ENCODE measurements around the gene AGRP. TPM values are rescaled to one million over a fixed set of nuclear protein-coding genes. Genes with fewer than 3 reads are reported as not detected.
A peak's percentile ranks its signal among the peaks of the same experiment; 100 is the strongest.
"Not testable (repeated sequence)": the region's sequence is repeated elsewhere in the genome, so short reads cannot be mapped to it uniquely, and the experiment has no call there.

Gene AGRP
- polyA plus RNA-seq, 4 donors = 0.10 TPM; not detected in 3

GRCh38 chr16:67514382-67514828 is 31.1 kb upstream of the AGRP start:
- no peaks in the 10 kb centered on the region for H3K27me3 ChIP-seq (ENCODE audit: control insufficient read depth in 3 of 3, insufficient read depth in 3 of 3, low read length in 3 of 3)
- 2 to 6% (median 6%) methylated on average over 8 of the region's 8 CpGs for WGBS, 3 donors
- FAIRE-seq = no peak
- no peaks in the 10 kb centered on the region for H3K9me3 ChIP-seq (ENCODE audit: control insufficient read depth in 2 of 2, insufficient read depth in 1 of 2, low read depth in 1 of 2, low read length in 1 of 2)
- no peaks in the 10 kb centered on the region for H3K36me3 ChIP-seq (ENCODE audit: control insufficient read depth in 3 of 3, insufficient read depth in 2 of 3, low read depth in 1 of 3, low read length in 3 of 3)
- no peak overlapping the region for H3K4me3 ChIP-seq (ENCODE audit: low read depth in 1 of 3, low read length in 3 of 3)
- peak; percentile 79 to 81 for DNase-seq
- no peak overlapping the region for H3K27ac ChIP-seq (ENCODE audit: low read depth in 1 of 3, low read length in 2 of 3)
- peaks cover 0 to 15% (median 3%) of the 10 kb centered on the region in 3 donors for H3K4me1 ChIP-seq (ENCODE audit: control insufficient read depth in 3 of 3, insufficient read depth in 2 of 3, low read depth in 1 of 3, low read length in 2 of 3)

GRCh38 chr16:67513892-67514291 is 30.5 kb upstream of the AGRP start:
- WGBS, 3 donors = 90 to 100% (median 95%) methylated on average over 1 of the region's 1 CpG
- not testable (repeated sequence) for DNase-seq; H3K27me3 ChIP-seq (ENCODE audit: control insufficient read depth in 3 of 3, insufficient read depth in 3 of 3, low read length in 3 of 3); H3K9me3 ChIP-seq (ENCODE audit: control insufficient read depth in 2 of 2, insufficient read depth in 1 of 2, low read depth in 1 of 2, low read length in 1 of 2); FAIRE-seq; H3K27ac ChIP-seq (ENCODE audit: low read depth in 1 of 3, low read length in 2 of 3); H3K4me3 ChIP-seq (ENCODE audit: low read depth in 1 of 3, low read length in 3 of 3); H3K36me3 ChIP-seq (ENCODE audit: control insufficient read depth in 3 of 3, insufficient read depth in 2 of 3, low read depth in 1 of 3, low read length in 3 of 3)
- peaks cover 0 to 14% (median 3%) of the 10 kb centered on the region in 3 donors for H3K4me1 ChIP-seq (ENCODE audit: control insufficient read depth in 3 of 3, insufficient read depth in 2 of 3, low read depth in 1 of 3, low read length in 2 of 3)

DNA sequence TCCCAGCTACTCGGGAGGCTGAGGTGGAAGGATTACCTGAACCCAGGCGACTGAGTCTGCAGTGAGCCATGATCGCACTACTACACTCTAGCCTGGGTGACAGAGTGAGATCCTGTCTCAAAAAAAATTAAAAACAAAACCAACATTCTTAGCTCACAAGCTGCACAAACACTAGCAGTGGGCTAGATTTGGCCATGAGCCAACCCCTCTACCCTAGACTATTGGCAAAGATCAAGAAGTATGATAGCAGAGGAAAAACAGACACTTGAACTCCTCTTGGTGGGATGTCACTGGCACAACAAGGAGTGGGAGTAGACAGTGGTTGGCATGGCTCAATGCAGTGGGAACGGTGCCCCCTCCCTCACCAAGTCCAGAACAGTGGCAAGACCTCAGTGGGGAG is 25.7 kb upstream of the AGRP start:
- Histone ChIP-seq H3K36me3 (ENCODE audit: control insufficient read depth in 3 of 3, insufficient read depth in 2 of 3, low read depth in 1 of 3, low read length in 3 of 3) (no peaks in the 10 kb centered on the region), H3K27me3 (ENCODE audit: control insufficient read depth in 3 of 3, insufficient read depth in 3 of 3, low read length in 3 of 3) (no peaks in the 10 kb centered on the region), H3K4me1 (ENCODE audit: control insufficient read depth in 3 of 3, insufficient read depth in 2 of 3, low read depth in 1 of 3, low read length in 2 of 3) (no peaks in the 10 kb centered on the region), H3K9me3 (ENCODE audit: control insufficient read depth in 2 of 2, insufficient read depth in 1 of 2, low read depth in 1 of 2, low read length in 1 of 2) (no peaks in the 10 kb centered on the region), H3K4me3 (ENCODE audit: low read depth in 1 of 3, low read length in 3 of 3) (no peak overlapping the region), H3K27ac (ENCODE audit: low read depth in 1 of 3, low read length in 2 of 3) (no peak overlapping the region)
- no peak for FAIRE-seq
- WGBS, 3 donors = 75 to 88% (median 84%) methylated on average over 4 of the region's 4 CpGs
- no peak for DNase-seq

- Histone ChIP-seq H3K27ac (ENCODE audit: low read depth in 1 of 3, low read length in 2 of 3) (no peak overlapping the region), H3K4me3 (ENCODE audit: low read depth in 1 of 3, low read length in 3 of 3) (no peak overlapping the region), H3K9me3 (ENCODE audit: control insufficient read depth in 2 of 2, insufficient read depth in 1 of 2, low read depth in 1 of 2, low read length in 1 of 2) (no peaks in the 10 kb centered on the region), H3K4me1 (ENCODE audit: control insufficient read depth in 3 of 3, insufficient read depth in 2 of 3, low read depth in 1 of 3, low read length in 2 of 3) (no peaks in the 10 kb centered on the region), H3K36me3 (ENCODE audit: control insufficient read depth in 3 of 3, insufficient read depth in 2 of 3, low read depth in 1 of 3, low read length in 3 of 3) (no peaks in the 10 kb centered on the region), H3K27me3 (ENCODE audit: control insufficient read depth in 3 of 3, insufficient read depth in 3 of 3, low read length in 3 of 3) (no peaks in the 10 kb centered on the region)
- no peak for DNase-seq
- 65 to 83% (median 77%) methylated on average over 8 of the region's 8 CpGs for whole genome bisulfite sequencing, 3 donors
- FAIRE-seq = no peak
Observed at GRCh38 chr16:67506468-67506867, 23.1 kb upstream of the AGRP start.

- no peak for FAIRE-seq
- WGBS, 3 donors = 64 to 79% (median 73%) methylated on average over 9 of the region's 9 CpGs
- H3K27me3 ChIP-seq (ENCODE audit: control insufficient read depth in 3 of 3, insufficient read depth in 3 of 3, low read length in 3 of 3) = no peaks in the 10 kb centered on the region
- DNase-seq = peak in 1 of 2 donors; percentile 24
- peak overlapping the region in 1 of 3 donors; percentile 12 for H3K27ac ChIP-seq (ENCODE audit: low read depth in 1 of 3, low read length in 2 of 3)
- H3K4me1 ChIP-seq (ENCODE audit: control insufficient read depth in 3 of 3, insufficient read depth in 2 of 3, low read depth in 1 of 3, low read length in 2 of 3) = no peaks in the 10 kb centered on the region
- no peaks in the 10 kb centered on the region for H3K9me3 ChIP-seq (ENCODE audit: control insufficient read depth in 2 of 2, insufficient read depth in 1 of 2, low read depth in 1 of 2, low read length in 1 of 2)
- no peak overlapping the region for H3K4me3 ChIP-seq (ENCODE audit: low read depth in 1 of 3, low read length in 3 of 3)
- H3K36me3 ChIP-seq (ENCODE audit: control insufficient read depth in 3 of 3, insufficient read depth in 2 of 3, low read depth in 1 of 3, low read length in 3 of 3) = no peaks in the 10 kb centered on the region
Observed at GRCh38 chr16:67504031-67505021, 21.0 kb upstream of the AGRP start.

GRCh38 chr16:67499106-67499505 is 15.8 kb upstream of the AGRP start:
- H3K27ac ChIP-seq (ENCODE audit: low read depth in 1 of 3, low read length in 2 of 3) = no peak overlapping the region
- no peaks in the 10 kb centered on the region for H3K4me1 ChIP-seq (ENCODE audit: control insufficient read depth in 3 of 3, insufficient read depth in 2 of 3, low read depth in 1 of 3, low read length in 2 of 3)
- H3K27me3 ChIP-seq (ENCODE audit: control insufficient read depth in 3 of 3, insufficient read depth in 3 of 3, low read length in 3 of 3) = no peaks in the 10 kb centered on the region
- H3K4me3 ChIP-seq (ENCODE audit: low read depth in 1 of 3, low read length in 3 of 3) = no peak overlapping the region
- H3K36me3 ChIP-seq (ENCODE audit: control insufficient read depth in 3 of 3, insufficient read depth in 2 of 3, low read depth in 1 of 3, low read length in 3 of 3) = peaks cover 0 to 4% (median 0%) of the 10 kb centered on the region in 3 donors
- DNase-seq = no peak
- no peaks in the 10 kb centered on the region for H3K9me3 ChIP-seq (ENCODE audit: control insufficient read depth in 2 of 2, insufficient read depth in 1 of 2, low read depth in 1 of 2, low read length in 1 of 2)
- WGBS, 3 donors = 81 to 90% (median 83%) methylated on average over 4 of the region's 4 CpGs
- FAIRE-seq = no peak

GRCh38 chr16:67490335-67491096 is 7.2 kb upstream of the AGRP start:
- H3K9me3 ChIP-seq (ENCODE audit: control insufficient read depth in 2 of 2, insufficient read depth in 1 of 2, low read depth in 1 of 2, low read length in 1 of 2) = no peaks in the 10 kb centered on the region
- no peak overlapping the region for H3K4me3 ChIP-seq (ENCODE audit: low read depth in 1 of 3, low read length in 3 of 3)
- peaks cover 0 to 8% (median 2%) of the 10 kb centered on the region in 3 donors for H3K4me1 ChIP-seq (ENCODE audit: control insufficient read depth in 3 of 3, insufficient read depth in 2 of 3, low read depth in 1 of 3, low read length in 2 of 3)
- H3K27ac ChIP-seq (ENCODE audit: low read depth in 1 of 3, low read length in 2 of 3) = no peak overlapping the region
- WGBS, 3 donors = 82 to 89% (median 89%) methylated on average over 8 of the region's 8 CpGs
- DNase-seq (no peak), FAIRE-seq (no peak)
- H3K27me3 ChIP-seq (ENCODE audit: control insufficient read depth in 3 of 3, insufficient read depth in 3 of 3, low read length in 3 of 3) = no peaks in the 10 kb centered on the region
- peaks cover 0 to 4% (median 0%) of the 10 kb centered on the region in 3 donors for H3K36me3 ChIP-seq (ENCODE audit: control insufficient read depth in 3 of 3, insufficient read depth in 2 of 3, low read depth in 1 of 3, low read length in 3 of 3)

- 45 to 57% (median 52%) methylated on average over 4 of the region's 4 CpGs for WGBS, 3 donors
- H3K9me3 ChIP-seq (ENCODE audit: control insufficient read depth in 2 of 2, insufficient read depth in 1 of 2, low read depth in 1 of 2, low read length in 1 of 2) = no peaks in the 10 kb centered on the region
- no peak for FAIRE-seq
- DNase-seq = no peak
- H3K4me3 ChIP-seq (ENCODE audit: low read depth in 1 of 3, low read length in 3 of 3) = no peak overlapping the region
- peaks cover 0 to 8% (median 2%) of the 10 kb centered on the region in 3 donors for H3K4me1 ChIP-seq (ENCODE audit: control insufficient read depth in 3 of 3, insufficient read depth in 2 of 3, low read depth in 1 of 3, low read length in 2 of 3)
- H3K27ac ChIP-seq (ENCODE audit: low read depth in 1 of 3, low read length in 2 of 3) = peak overlapping the region in 2 of 3 donors; percentile 32 to 44
- H3K36me3 ChIP-seq (ENCODE audit: control insufficient read depth in 3 of 3, insufficient read depth in 2 of 3, low read depth in 1 of 3, low read length in 3 of 3) = peaks cover 0 to 9% (median 0%) of the 10 kb centered on the region in 3 donors
- no peaks in the 10 kb centered on the region for H3K27me3 ChIP-seq (ENCODE audit: control insufficient read depth in 3 of 3, insufficient read depth in 3 of 3, low read length in 3 of 3)
Observed at GRCh38 chr16:67489401-67490083, 6.2 kb upstream of the AGRP start.

Measured in small intestine (tissue), 7 donors.